Inflammatory macrophage (primary cell): ENCODE results near the gene TYMS.
A peak's percentile ranks its signal among the peaks of the same experiment; 100 is the strongest.

ENCODE experiments used
- DNase-seq, 2 donors: peaks; one replicate each; pipeline ENCODE4 v3.0.0-alpha.2; 2020 to 2022
- total RNA-seq, 18 experiments: gene quantifications; one replicate each; lab custom pipeline; 2026; ENCODE audit warnings: mixed read lengths in 6 of 18, inconsistent platforms in 2 of 18; lab: John Stamatoyannopoulos, UW

The TYMS gene
- 5.6 to 24.2 (median 15.0) reads per million in 18 experiments for total RNA-seq

DNA sequence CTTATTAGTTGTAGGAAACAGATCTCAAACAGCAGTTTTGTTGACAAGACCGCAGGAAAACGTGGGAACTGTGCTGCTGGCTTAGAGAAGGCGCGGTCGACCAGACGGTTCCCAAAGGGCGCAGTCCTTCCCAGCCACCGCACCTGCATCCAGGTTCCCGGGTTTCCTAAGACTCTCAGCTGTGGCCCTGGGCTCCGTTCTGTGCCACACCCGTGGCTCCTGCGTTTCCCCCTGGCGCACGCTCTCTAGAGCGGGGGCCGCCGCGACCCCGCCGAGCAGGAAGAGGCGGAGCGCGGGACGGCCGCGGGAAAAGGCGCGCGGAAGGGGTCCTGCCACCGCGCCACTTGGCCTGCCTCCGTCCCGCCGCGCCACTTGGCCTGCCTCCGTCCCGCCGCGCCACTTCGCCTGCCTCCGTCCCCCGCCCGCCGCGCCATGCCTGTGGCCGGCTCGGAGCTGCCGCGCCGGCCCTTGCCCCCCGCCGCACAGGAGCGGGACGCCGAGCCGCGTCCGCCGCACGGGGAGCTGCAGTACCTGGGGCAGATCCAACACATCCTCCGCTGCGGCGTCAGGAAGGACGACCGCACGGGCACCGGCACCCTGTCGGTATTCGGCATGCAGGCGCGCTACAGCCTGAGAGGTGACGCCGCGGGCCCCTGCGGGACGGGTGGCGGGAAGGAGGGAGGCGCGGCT lies at the start of gene TYMS:
TSS of gene TYMS (plus strand) at position 343 of the 690 bp plus-strand sequence. CDS start at position 433, 90 bp downstream.
- peak; percentile 7 to 14 for DNase-seq

DNA sequence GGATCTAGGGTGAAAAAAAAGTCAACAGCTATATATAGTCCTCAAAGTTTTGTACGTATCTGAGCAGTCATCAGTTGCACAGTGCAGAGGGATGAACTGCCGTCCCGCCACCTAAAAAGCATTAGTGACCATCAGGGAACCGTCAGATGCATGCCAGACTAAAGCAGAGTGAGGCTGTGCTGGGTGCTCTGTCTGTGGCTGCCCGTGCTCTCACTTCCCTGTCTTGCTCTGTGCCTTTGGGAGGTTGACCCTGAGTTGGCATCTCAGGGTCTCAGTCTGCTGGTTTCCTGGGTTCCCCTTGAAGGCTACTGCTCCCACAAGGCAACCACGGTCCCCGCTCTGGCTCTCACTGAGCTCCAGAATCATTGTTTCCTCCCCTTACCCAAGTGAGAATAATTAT lies 49.5 kb upstream of the TYMS start:
- no peak for DNase-seq

DNA sequence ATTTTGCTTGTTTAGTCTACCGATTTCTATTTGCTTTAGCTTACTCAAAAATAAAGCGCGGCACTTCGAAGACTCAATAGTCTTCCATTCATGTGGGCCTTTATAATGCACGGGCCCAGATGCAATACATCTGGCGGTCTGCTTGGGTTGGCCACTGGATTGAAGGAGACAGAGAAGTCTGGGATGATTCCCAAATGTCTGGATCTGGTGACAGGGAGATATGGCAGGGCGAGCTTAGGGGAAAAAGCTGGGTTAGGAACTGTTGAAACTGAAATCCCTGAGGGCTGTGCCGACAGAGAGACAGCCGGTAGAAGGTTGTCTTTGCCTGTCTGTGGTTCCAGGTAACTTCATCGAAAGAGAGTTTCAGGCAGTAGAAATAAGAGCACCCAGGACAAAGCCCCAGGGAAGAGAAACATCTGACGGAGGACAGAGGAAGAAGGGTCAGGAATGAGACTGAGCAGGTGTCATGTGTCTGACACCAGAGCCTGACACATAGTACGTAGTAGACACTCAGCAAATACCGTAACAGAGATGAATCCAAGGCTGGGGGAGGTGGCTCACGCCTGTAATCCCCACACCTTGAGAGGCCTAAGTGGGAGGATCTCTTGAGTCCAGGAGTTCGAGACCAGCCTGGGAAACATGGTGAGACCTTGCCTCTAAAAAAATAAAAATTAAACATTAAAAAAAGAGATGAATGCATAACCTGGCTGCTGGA lies 47.1 kb upstream of the TYMS start:
- DNase-seq = no peak

DNA sequence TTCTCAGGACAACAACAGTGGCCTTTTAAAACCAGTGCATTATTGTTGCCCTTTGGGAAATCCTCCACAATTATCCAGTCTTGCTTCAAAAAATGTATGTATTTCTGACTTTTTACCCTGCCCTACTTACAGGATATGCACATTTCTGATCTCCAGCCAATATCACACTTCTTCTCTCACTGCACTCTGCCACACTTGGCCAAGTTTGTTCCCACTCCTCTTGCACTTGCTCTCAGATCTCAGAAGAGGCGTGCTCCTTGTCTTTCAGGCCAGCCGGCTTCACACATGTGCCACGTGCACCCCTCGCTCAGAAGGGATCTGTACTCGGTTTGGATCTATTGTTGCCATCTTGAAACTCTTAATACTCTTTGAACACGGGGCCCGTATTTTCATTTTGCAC lies 45.3 kb upstream of the TYMS start:
- DNase-seq = no peak

DNA sequence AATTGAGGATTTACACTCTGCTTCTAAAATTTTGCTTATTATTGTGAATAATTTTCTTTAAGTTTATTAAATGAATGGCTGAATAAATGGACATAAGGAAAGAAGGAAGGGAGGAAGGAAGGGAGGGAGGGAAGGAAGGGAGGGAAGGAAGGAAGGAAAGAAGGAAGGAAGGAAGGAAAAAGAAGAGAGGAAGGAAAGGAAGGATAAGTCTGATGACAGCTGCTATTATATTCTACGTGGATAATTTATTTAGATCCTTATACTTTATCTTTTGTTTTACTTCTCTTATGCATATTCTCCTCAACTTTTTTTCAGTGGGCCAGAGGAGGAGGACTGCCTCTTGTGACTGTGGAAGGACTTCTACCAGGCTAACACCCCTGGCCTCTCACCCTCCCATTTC lies 43.3 kb upstream of the TYMS start:
- no peak for DNase-seq

DNA sequence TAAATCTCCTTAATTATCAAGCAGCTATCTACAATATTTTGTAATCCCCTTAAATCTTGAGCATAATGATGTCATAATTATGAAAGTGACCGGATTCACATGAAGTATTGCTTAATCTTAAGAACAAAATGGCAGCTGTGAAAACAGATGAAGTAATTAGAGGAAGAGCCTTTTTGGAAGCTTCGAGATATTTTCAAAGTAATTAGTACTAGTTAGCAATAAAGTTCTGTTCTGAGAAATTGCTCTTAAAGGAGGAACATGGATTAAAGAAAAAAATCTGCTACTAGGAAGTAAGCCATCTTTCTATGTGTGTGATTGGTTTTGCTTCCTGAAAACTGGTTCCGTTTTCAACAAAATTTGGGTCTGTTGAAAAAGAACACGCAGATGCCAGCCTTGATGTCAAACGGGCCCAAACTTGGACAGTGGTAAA lies 42.3 kb upstream of the TYMS start:
- peak; percentile 69 to 94 for DNase-seq

DNA sequence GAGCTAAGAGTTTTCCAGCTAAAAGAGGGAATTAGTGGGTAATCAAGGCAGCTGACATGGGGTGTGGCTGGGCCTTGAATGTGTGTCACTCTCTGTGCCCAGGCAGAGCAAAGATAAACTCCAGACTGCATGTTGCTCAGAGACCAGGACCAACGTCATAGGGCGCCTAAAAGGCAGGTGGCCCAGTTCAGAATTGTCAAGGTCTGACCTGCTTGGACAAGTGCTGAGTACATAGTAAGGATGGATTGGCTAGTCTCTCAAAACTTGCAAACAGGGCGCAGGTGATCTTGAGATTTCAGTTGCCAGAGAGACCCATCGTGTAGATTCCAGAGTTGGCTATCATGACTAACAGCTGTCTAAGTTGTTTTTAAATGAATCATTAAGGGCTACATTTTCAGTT lies 41.7 kb upstream of the TYMS start:
- peak in 1 of 2 donors; percentile 10 for DNase-seq

DNA sequence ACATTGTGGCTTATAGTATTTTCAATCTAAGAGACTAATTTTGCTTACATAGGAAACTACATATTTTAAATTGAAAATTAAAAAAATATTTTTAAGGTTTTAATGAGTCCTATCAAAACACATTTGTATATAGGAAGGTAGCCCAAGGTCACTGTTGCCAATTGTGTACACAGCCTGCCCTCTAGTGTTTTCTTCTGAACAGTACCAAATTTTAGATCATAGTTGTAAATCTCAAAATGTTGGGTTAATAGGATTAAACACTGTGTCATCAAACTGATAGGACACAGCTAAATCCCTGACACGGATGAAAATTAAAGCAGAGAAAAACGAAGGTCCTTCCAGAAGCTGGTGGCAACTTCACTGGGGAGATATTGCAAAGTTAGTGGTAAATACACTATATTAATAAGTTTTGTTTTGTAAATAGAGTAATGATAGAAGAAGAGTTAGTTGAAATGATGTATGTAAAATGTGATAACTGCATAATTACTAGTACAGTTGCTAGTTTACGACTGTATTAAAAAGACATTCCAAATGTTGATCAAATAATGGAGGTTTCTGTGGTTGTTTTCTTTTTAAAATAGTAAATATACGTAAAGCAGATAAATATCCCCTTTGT lies 41.0 kb upstream of the TYMS start:
- DNase-seq = peak; percentile 54 to 69

DNA sequence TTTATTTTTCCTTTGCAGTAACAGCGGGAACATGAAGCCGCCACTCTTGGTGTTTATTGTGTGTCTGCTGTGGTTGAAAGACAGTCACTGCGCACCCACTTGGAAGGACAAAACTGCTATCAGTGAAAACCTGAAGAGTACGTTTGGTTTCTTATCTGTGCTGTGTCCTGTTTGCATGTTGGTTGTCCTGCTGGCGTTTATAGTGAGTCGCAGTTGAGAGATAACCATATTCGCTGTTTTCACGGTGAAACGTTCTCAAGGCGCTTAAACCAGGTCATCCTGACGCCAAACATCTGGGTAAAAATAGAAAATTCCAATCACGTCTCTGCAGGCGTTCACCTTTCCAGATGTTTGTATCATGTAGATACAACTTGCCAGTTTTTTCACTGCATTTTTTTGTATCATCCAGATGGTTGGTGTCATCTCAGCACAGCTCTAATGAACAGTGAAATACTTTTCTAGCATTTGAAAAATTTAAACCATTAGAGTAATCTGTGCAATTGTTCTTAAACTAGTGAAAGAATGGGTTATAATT lies 39.4 kb upstream of the TYMS start:
- DNase-seq = no peak

DNA sequence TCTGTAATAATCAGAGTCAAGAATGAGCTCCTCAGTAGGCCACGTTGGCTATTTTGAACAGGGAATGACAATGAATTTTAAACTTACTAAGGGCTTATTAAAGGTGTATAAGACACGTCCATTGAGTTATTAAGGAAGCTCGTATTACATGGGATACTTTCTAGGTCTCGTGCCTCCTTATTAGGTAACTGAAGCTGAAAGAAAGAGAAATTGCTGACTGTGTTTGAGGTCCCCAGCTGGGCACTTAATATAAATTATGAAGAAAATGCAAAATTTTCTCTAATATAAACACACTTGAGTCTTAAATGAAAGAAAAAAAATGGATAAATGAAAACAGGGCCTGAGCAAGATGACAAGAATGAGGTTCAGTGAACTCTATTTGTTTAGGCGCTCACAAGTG lies 38.8 kb upstream of the TYMS start:
- DNase-seq = no peak

DNA sequence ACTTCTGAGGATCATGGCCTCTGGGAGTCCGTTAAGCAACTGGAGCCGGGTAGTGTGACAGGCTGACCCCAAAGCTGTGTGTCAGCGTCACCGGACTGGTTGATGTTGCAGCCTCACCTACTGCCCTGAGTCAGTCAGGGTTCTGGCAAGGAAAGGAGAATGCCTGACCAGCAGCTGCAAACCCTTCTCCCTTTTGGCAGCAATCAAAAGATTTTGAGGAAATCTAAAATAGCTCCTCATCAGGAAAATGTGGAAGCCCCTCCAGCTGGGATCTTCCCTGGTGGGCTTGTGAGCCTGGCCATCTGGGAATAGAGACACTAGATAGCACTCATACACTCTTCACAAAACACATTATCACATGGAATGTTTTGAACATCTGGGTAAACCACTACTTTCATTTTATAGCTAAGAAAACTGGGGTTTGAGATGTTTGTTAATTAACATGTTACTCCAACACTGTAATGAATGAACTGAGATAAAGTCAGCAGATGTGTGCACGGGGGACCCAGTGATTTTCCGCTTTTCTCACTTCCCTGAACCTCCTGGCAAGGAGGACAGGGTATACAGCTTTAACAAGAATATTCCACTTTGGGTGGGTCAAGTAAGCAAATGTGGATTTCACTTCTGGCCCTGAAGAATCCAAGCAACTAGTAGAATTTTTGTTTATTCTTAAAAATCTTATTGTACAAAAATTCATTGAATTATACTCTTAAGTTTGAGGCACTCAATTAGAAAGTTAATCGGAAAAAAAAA lies 36.0 kb upstream of the TYMS start:
- no peak for DNase-seq

DNA sequence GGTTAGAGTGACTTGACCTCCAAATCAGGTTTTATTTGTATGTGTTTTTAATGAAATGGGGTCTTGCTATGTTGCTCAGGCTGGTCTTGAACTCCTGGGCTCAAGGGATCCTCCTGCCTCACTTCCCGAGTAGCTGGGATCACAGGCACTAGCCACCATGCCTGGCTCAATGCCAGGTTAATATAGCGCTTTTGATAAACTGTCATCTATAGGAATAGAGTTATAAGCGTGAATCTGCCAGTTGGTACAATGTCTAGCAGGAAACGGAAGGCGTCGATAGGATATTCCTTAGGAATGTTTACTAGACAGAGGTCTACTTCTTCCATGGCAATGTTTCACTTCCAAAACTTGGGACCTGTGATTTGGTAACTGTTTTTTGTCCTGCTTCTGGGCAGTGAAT lies 35.2 kb upstream of the TYMS start:
- no peak for DNase-seq

DNA sequence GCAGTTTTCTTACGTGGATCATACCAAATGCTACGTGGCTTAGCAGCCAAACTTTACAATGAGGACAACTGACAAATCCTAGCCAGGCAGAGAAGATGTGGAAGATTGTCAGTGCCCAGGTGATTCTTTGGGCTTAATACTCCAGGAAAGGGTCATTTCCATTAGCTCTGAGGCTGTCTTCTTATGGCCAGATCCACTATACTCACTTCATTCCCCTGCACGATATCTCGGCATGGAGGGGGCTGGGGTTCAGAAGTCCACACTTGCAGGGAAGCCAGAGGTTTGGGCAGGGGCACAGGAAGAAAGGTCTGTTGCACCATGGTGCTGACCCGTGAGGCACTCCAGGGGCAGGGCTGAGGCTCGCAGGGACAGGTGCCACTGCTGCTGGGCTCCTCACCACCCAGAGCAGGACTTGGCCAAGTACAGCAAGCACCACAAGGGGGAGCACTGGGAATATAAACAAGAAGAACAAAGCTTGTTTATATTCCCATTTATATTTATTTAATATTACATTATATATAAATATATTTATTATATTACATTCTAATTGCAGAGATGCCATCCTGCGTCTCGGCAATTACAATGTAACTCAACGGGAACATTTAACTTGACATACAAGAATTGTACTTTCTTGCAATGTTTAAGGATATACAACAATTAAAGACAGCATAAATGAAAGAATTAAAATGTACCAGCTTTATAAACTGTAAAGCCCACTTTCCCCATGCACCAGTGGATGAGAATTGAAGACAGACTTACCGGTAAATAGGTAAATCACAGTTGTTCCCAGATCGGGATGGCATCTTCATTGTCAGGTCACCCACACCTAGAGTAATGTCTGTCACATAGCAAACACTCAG lies 33.5 kb upstream of the TYMS start:
- DNase-seq = peak; percentile 59 to 68

DNA sequence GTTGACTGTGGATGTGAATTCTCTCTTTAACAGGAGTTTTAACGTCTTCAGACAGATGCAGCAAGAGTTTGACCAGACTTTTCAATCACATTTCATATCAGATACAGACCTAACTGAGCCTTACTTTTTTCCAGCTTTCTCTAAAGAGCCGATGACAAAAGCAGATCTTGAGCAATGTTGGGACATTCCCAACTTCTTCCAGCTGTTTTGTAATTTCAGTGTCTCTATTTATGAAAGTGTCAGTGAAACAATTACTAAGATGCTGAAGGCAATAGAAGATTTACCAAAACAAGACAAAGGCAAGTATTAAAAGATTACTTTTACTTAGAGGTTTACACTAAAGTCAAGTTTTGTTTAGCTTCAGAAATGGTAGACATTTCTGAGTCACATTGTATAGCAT lies 30.2 kb upstream of the TYMS start:
- no peak for DNase-seq

DNA sequence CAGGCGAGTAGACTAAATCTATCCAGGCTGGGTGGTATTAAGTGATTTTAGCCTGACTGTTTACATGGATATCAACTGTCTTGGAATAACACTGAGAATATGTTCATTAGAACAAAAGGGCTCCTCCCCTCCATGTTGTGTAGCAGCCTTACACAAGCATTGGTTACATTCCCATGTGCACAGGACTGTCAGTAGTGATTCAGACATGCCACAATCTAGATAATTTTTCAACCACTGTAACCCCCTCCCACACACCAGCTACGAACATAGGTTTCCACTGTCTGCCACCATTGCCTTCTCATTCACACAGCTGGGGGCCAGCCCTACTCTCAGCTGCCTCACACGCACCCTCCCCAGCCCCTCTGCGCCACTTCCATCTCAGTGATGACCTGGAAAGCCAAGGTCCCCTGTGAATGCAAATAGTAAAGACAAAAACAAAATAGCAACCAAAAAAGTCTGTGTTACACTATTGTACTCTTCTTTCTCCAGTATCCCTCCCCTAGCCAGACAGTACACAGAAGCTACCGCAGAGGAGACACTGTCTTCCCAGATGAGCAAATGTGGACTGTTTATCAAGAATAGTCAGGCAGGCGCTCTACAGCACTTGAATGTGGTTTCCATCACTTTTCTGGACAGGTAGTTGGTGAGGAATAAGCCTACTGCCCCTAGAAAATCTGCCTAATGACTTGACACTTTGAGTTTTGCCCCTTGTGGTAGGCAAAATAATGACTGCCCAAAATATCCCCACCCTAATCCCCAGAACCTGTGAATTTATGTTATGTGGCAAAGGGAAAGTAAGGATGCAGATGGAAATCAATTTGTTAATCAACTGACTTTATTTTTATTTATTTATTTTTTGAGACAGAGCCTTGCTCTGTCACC lies 27.9 kb upstream of the TYMS start:
- DNase-seq = no peak

DNA sequence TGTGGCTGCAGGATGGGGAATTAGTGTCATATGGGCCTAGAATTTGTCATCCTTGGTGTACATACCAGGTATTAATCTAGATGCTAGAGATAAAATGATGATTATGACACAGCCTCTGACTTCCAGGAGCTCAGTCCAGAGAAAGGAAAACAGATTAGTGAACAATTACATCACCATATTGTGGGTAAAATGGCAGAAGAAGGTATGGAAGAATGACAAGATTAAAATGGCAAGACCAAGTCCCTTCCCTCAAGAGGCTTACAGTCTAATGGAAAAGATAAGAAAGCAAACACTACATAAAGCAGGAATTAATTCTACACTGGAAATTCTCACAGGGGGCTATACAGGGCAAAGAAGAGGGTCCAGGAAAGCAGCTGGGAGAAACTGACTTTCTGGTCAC lies 25.9 kb upstream of the TYMS start:
- no peak for DNase-seq

DNA sequence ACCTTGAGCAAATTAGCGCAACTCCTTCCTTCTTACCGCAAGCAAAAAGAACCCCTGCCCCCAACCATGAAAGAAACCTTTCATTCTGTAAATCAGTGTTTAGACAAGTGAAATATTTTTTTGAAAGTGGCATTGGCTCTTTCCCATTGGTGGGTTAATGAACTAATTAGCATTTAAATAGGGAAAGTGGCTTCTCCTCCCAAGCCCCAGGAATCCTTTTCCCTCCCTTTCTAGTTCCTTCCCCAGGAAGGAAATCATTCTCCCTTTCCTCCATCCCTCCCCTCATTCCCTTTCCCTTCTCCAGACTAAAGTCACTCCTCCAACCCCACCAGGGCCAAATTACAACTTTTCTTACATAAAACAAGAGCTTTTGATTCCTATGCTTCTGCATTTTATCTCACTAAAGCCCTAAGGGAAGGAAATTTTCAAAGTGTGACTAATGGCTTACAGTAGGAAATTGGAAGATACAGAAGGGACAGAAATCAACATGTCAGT lies 22.9 kb upstream of the TYMS start:
- no peak for DNase-seq

DNA sequence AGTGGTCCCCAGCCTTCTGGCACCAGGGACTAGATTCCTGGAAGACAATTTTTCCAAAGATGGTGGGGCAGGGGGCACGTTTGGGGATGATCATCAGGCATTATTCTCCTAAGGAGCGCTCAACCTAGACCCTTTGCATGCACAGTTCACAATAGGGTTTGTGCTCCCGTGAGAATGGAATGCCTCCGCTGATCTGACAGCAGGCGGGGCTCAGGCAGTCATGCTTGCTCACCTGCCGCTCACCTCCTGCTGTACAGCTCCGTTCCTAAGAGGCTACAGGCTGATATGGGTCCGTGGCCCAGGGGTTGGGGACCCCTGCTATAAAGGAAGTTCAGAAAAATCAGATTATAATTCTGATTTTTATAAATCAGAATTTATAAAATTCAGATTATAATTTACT lies 22.3 kb upstream of the TYMS start:
- no peak for DNase-seq

DNA sequence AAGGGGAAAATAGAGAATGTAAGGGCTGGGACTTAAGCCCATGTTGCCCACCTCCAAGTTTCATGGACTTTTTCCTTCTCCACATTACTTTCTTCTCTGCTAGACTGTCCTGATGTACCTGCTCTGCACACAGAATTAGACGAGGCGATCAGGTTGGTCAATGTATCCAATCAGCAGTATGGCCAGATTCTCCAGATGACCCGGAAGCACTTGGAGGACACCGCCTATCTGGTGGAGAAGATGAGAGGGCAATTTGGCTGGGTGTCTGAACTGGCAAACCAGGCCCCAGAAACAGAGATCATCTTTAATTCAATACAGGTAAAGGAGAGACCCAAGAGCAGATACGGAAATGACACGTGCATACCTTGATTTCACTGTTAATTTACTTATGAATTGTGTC lies 16.2 kb upstream of the TYMS start:
- no peak for DNase-seq

DNA sequence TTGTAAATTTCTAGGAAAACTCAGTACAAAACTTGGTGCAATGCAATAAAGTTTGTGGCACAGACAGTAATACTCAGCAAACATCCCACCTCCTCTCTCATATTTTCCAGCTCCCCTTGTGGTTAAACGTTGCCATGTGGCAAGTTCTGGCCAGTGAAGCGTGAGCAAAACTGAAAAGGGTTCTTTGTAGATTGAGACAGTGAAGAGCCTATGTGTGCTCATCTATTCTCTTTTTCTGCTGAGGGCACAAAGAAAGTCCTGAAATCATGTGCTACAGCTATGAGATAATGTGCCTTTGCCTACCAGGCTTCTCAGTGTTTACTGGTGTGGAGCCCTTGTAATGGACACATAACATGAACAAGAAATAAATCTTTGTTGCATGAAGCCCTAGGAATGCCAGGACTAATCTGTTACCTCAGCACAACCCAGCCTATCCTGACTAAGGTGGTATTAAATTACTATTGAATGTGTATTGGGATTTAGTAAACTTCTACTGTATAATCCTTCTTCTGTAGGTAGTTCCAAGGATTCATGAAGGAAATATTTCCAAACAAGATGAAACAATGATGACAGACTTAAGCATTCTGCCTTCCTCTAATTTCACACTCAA lies 13.0 kb upstream of the TYMS start:
- DNase-seq = no peak
